SK-N-SH (cell line): Measurements from ENCODE around the gene UBN2. TPM values are rescaled to one million over a fixed set of nuclear protein-coding genes. Genes with fewer than 3 reads are reported as not detected.

Source experiments
- CTCF ChIA-PET: fragments of 300-600, 350-600 bp; formaldehyde crosslinking; extraction: SDS; loops from one replicate; lab custom pipeline; 2021; lab: Yijun Ruan, JAX
- POLR2A ChIA-PET: fragments of 350-600 bp; sonication (Branson Sonifier 250); formaldehyde crosslinking; extraction: SDS; loops from one replicate; lab custom pipeline; 2020; ENCODE audit warnings: antibody characterized with exemption, inconsistent platforms; lab: Yijun Ruan, JAX
- DNase-seq: peaks from one replicate; pipeline ENCODE4 v3.0.0; 2012
- H2AFZ ChIP-seq: fragments of 200-600 bp; sonication (generic); 2 replicates; pipeline ENCODE4 v1.8.1; 2016; ENCODE audit warnings: antibody characterized with exemption, mild to moderate bottlenecking, low read depth
- H3F3A ChIP-seq: fragments of 200-600 bp; sonication (generic); replicated peaks from 2 replicates; pipeline ENCODE3; 2016; ENCODE audit warnings: antibody characterized with exemption, mild to moderate bottlenecking; ENCODE audit not compliant: insufficient read depth
- H3K27ac ChIP-seq, 2 experiments: fragments of 200-500 bp in 1 of 2; fragments of 200-600 bp in 1 of 2; sonication (Bioruptor generic) in 1 of 2; sonication (generic), shearing (Covaris generic) in 1 of 2; 2 replicates each; pipeline versions ENCODE4 v1.5.1 to v1.6.1; 2014 to 2016; ENCODE audit warnings: low read depth in 2 of 2, inconsistent platforms in 1 of 2, low read length in 1 of 2, mild to moderate bottlenecking in 1 of 2, mixed read lengths in 1 of 2
- H3K27me3 ChIP-seq: fragments of 200-600 bp; sonication (generic), shearing (Covaris generic); 2 replicates; pipeline ENCODE4 v1.6.1; 2016; ENCODE audit warnings: mixed run types; ENCODE audit not compliant: insufficient read depth
- H3K36me3 ChIP-seq, 2 experiments: fragments of 200-500 bp in 1 of 2; fragments of 200-600 bp in 1 of 2; sonication (Bioruptor generic) in 1 of 2; sonication (generic) in 1 of 2; replicated peaks in 1 of 2; 2 replicates each; pipeline versions ENCODE3 to v1.5.1; 2014 to 2016; ENCODE audit warnings: low read length in 1 of 2, mild to moderate bottlenecking in 1 of 2; ENCODE audit not compliant: insufficient read depth in 2 of 2, control insufficient read depth in 1 of 2
- H3K4me1 ChIP-seq, 2 experiments: fragments of 200-500 bp in 1 of 2; fragments of 200-600 bp in 1 of 2; sonication (Bioruptor generic) in 1 of 2; sonication (generic), shearing (Covaris generic) in 1 of 2; 2 replicates each; pipeline versions ENCODE4 v1.5.1 to v1.6.1; 2014 to 2016; ENCODE audit warnings: low read depth in 1 of 2, low read length in 1 of 2, mixed run types in 1 of 2; ENCODE audit not compliant: insufficient read depth in 2 of 2, control insufficient read depth in 1 of 2
- H3K4me2 ChIP-seq: fragments of 200-600 bp; sonication (generic), shearing (Covaris generic); 2 replicates; pipeline ENCODE4 v1.6.1; 2017; ENCODE audit warnings: mixed run types
- H3K4me3 ChIP-seq, 2 experiments: fragments of 200-500 bp in 1 of 2; fragments of 200-600 bp in 1 of 2; sonication (Bioruptor generic) in 1 of 2; sonication (generic), shearing (Covaris generic) in 1 of 2; 2 replicates each; pipeline versions ENCODE4 v1.5.1 to v1.8.1; 2014 to 2016; ENCODE audit warnings: low read depth in 2 of 2, inconsistent platforms in 1 of 2, low read length in 1 of 2, mild to moderate bottlenecking in 1 of 2, mixed read lengths in 1 of 2, moderate library complexity in 1 of 2
- H3K79me2 ChIP-seq: fragments of 200-600 bp; sonication (generic); 2 replicates; pipeline ENCODE4 v1.8.1; 2017; ENCODE audit warnings: mild to moderate bottlenecking; ENCODE audit not compliant: insufficient read depth
- H3K9ac ChIP-seq: fragments of 200-600 bp; sonication (generic); 2 replicates; pipeline ENCODE4 v1.6.1; 2017; ENCODE audit warnings: mixed run types
- H3K9me2 ChIP-seq: fragments of 200-600 bp; sonication (generic); 2 replicates; pipeline ENCODE4 v1.6.1; 2017; ENCODE audit warnings: mixed run types
- H3K9me3 ChIP-seq: fragments of 200-600 bp; sonication (generic); 2 replicates; pipeline ENCODE4 v1.6.1; 2017; ENCODE audit warnings: mixed run types, mild to moderate bottlenecking, moderate library complexity
- H4K20me1 ChIP-seq: fragments of 200-600 bp; sonication (generic); 2 replicates; pipeline ENCODE4 v1.6.1; 2017; ENCODE audit warnings: mild to moderate bottlenecking, mixed run types; ENCODE audit not compliant: insufficient read depth
- ELF1 ChIP-seq: IDR thresholded peaks from 2 replicates; pipeline ENCODE4 v1.4.0; 2012
- EP300 ChIP-seq, 2 experiments: IDR thresholded peaks; 2 replicates each; pipeline versions ENCODE4 v1.4.0 to v1.6.1; 2012; ENCODE audit warnings: borderline replicate concordance in 1 of 2, low read depth in 1 of 2, low read length in 1 of 2
- EZH2phosphoT487 ChIP-seq: fragments of 200-600 bp; sonication (generic); IDR thresholded peaks from 2 replicates; pipeline ENCODE4 v1.6.1; 2017; ENCODE audit warnings: low read depth, mixed run types, mild to moderate bottlenecking, antibody characterized with exemption, moderate library complexity, borderline replicate concordance
- FOXM1 ChIP-seq: IDR thresholded peaks from 2 replicates; pipeline ENCODE4 v1.4.0; 2012; ENCODE audit warnings: low read depth, mild to moderate bottlenecking
- GABPA ChIP-seq: IDR thresholded peaks from 2 replicates; pipeline ENCODE4 v1.4.0; 2012; ENCODE audit warnings: low read depth, mild to moderate bottlenecking
- GATA2 ChIP-seq: sonication (generic); formaldehyde crosslinking; IDR thresholded peaks from 2 replicates; pipeline ENCODE4 v1.5.0; 2020; ENCODE audit warnings: mild to moderate bottlenecking, missing genetic modification reagents
- JUND ChIP-seq: IDR thresholded peaks from 2 replicates; pipeline ENCODE4 v1.4.0; 2012
- NFIC ChIP-seq: IDR thresholded peaks from 2 replicates; pipeline ENCODE4 v1.4.0; 2012; ENCODE audit warnings: borderline replicate concordance
- NRF1 ChIP-seq: IDR thresholded peaks from 2 replicates; pipeline ENCODE4 v1.6.1; 2012; ENCODE audit warnings: low read depth, mild to moderate bottlenecking, low read length
- RAD21 ChIP-seq: IDR thresholded peaks from 2 replicates; pipeline ENCODE4 v1.6.1; 2012; ENCODE audit warnings: mild to moderate bottlenecking, low read length
- RCOR1 ChIP-seq: fragments of 150-350 bp; IDR thresholded peaks from 2 replicates; pipeline ENCODE4 v1.6.1; 2017; ENCODE audit warnings: antibody characterized with exemption, low read length
- SIN3A ChIP-seq: IDR thresholded peaks from 2 replicates; pipeline ENCODE4 v1.6.1; 2012; ENCODE audit warnings: low read depth, mild to moderate bottlenecking, low read length, moderate library complexity, borderline replicate concordance
- SMC3 ChIP-seq: IDR thresholded peaks from 2 replicates; pipeline ENCODE4 v1.6.1; 2012; ENCODE audit warnings: low read depth, low read length, improper control_type of control experiment
- TAF1 ChIP-seq: IDR thresholded peaks from 2 replicates; pipeline ENCODE4 v1.6.1; 2012; ENCODE audit warnings: low read depth, mild to moderate bottlenecking, low read length, moderate library complexity, borderline replicate concordance
- TCF12 ChIP-seq: IDR thresholded peaks from 2 replicates; pipeline ENCODE4 v1.4.0; 2012
- TEAD4 ChIP-seq: IDR thresholded peaks from 2 replicates; pipeline ENCODE4 v1.4.0; 2012; ENCODE audit warnings: mild to moderate bottlenecking, borderline replicate concordance; ENCODE audit not compliant: insufficient read depth
- USF1 ChIP-seq: IDR thresholded peaks from 2 replicates; pipeline ENCODE4 v1.4.0; 2012; ENCODE audit warnings: low read depth, borderline replicate concordance
- WGBS: methylation state at CpG from one replicate; pipeline ENCODE4 v1.1.6; 2017; ENCODE audit warnings: low lambda C conversion rate; 5-methylcytosine and 5-hydroxymethylcytosine counted together
- polyA plus RNA-seq, 3 experiments: library from polyadenylated mRNA; depleted of rRNA; stranded (reverse); fragments of >200 nt; gene quantifications; 2 replicates each; pipeline ENCODE4 v1.2.3, GENCODE V29; 2012
- TF ChIP-seq, protein P1 (sequence below): fragments of 200-600 bp; sonication (generic); IDR thresholded peaks from 2 replicates; pipeline ENCODE4 v1.6.1; 2017; ENCODE audit warnings: antibody characterized with exemption, mild to moderate bottlenecking, moderate library complexity
- TF ChIP-seq, protein P2 (sequence below): IDR thresholded peaks from 2 replicates; pipeline ENCODE4; 2012
- TF ChIP-seq, protein P3 (sequence below): fragments of 150-350 bp; IDR thresholded peaks from 2 replicates; pipeline ENCODE4 v1.6.1; 2016; ENCODE audit warnings: mild to moderate bottlenecking, low read depth, low read length

The UBN2 gene
- polyA plus RNA-seq, 1 of the 3 experiments (the other 2 are of a cell fraction) = 2.0 TPM

DNA sequence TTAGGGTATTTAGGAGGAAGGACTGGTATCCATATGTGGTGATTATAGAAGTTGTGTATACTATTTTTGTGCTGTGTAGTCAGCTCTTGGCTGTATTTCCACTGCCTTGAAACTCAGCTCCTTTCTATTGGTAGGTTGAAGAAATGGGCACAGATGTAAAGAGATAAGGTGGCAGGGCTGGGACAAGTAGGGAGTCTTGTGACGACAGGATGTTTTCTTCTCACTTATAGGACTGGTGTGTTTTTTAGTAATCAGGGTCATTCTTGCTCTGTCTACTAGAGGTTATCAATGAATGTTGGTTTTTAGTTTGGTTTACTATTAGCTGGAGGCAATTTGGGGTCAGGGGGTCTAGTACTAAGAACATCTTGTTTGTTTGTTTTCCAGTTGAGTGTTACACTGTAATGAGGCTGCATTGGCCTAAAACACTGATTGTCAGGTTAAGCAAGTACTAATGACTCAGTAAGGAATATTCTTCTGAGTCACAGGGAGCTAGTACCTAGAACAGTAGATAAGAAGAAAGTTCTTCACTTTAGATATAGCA is 11.8 kb downstream of the UBN2 start (continued):
- no peak for TF ChIP-seq NFIC

DNA sequence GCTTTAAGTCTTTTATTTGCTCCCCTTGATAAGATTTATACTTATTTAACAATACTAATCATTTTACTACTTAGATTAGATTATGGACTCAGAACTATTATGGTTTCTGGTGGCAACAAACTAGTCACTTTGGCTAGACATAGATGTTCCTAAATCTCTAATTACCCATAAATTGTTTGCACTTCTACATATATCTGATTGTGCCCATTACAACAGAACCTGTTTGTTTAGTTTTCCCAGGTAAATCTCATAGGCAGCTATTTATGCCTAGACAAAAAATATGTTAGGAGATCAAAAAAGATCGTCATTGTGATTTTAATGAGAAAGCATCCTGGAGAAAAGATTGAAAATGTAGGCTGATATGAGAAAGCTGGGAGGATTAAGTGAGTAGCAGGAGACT is 14.4 kb downstream of the UBN2 start:
- Histone ChIP-seq H4K20me1 (no peaks in the 10 kb centered on the region), H2AFZ (no peak overlapping the region), H3K4me1 (no peaks in the 10 kb centered on the region; a peak in 1 of 4 replicates), H3K4me2 (no peak overlapping the region), H3K27me3 (no peaks in the 10 kb centered on the region), H3K36me3 (peaks cover 71 to 77% of the 10 kb centered on the region in 2 experiments), H3F3A (peaks cover 12% of the 10 kb centered on the region), H3K9ac (no peak overlapping the region), H3K9me2 (no peaks in the 10 kb centered on the region), H3K27ac (no peak overlapping the region), H3K79me2 (peaks cover 29% of the 10 kb centered on the region), H3K9me3 (no peaks in the 10 kb centered on the region), H3K4me3 (no peak overlapping the region)
- CTCF ChIA-PET = interaction anchor here (1.1 kb wide), 1 partner anchor 19 kb away, joined by 3 read pairs; no protein-coding TSS in a partner anchor
- WGBS = 94% methylated on average over 1 of the region's 1 CpG
- POLR2A ChIA-PET = no interaction called here
- no peak for DNase-seq
- TF ChIP-seq FOXM1 (no peak), TEAD4 (no peak), RCOR1 (no peak), SIN3A (no peak), NFIC (no peak), NRF1 (no peak), EP300 (IDR thresholded peaks at IDR 0.05; ENCODE audit: borderline replicate concordance in 1 of 2, low read depth in 1 of 2, low read length in 1 of 2) (no peak), TAF1 (no peak), USF1 (no peak), TCF12 (no peak), EZH2phosphoT487 (no peak), ELF1 (no peak), RAD21 (no peak), JUND (no peak), GATA2 (CRISPR knock-in tag) (no peak), GABPA (no peak), SMC3 (no peak)
- TF ChIP-seq, protein P1, sequence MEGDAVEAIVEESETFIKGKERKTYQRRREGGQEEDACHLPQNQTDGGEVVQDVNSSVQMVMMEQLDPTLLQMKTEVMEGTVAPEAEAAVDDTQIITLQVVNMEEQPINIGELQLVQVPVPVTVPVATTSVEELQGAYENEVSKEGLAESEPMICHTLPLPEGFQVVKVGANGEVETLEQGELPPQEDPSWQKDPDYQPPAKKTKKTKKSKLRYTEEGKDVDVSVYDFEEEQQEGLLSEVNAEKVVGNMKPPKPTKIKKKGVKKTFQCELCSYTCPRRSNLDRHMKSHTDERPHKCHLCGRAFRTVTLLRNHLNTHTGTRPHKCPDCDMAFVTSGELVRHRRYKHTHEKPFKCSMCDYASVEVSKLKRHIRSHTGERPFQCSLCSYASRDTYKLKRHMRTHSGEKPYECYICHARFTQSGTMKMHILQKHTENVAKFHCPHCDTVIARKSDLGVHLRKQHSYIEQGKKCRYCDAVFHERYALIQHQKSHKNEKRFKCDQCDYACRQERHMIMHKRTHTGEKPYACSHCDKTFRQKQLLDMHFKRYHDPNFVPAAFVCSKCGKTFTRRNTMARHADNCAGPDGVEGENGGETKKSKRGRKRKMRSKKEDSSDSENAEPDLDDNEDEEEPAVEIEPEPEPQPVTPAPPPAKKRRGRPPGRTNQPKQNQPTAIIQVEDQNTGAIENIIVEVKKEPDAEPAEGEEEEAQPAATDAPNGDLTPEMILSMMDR = no peak
- TF ChIP-seq, protein P2, sequence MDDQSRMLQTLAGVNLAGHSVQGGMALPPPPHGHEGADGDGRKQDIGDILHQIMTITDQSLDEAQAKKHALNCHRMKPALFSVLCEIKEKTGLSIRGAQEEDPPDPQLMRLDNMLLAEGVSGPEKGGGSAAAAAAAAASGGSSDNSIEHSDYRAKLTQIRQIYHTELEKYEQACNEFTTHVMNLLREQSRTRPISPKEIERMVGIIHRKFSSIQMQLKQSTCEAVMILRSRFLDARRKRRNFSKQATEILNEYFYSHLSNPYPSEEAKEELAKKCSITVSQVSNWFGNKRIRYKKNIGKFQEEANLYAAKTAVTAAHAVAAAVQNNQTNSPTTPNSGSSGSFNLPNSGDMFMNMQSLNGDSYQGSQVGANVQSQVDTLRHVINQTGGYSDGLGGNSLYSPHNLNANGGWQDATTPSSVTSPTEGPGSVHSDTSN = no peak
- TF ChIP-seq, protein P3, sequence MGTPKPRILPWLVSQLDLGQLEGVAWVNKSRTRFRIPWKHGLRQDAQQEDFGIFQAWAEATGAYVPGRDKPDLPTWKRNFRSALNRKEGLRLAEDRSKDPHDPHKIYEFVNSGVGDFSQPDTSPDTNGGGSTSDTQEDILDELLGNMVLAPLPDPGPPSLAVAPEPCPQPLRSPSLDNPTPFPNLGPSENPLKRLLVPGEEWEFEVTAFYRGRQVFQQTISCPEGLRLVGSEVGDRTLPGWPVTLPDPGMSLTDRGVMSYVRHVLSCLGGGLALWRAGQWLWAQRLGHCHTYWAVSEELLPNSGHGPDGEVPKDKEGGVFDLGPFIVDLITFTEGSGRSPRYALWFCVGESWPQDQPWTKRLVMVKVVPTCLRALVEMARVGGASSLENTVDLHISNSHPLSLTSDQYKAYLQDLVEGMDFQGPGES = no peak
